GM18909 (cell line): ENCODE measurements around the gene ANO7.

ENCODE experiments used
- ATAC-seq: cut with Tn5 transposase; IDR thresholded peaks from one replicate; pipeline ENCODE4 v1.9.1; 2021; ENCODE audit warnings: mild to moderate bottlenecking; ENCODE audit not compliant: unreplicated experiment, poor library complexity

ANO7 gene

GRCh38 chr2:241238693-241239198, 50.3 kb downstream of the ANO7 start:
- no peak for ATAC-seq

GRCh38 chr2:241239552-241240202, 51.2 kb downstream of the ANO7 start:
- ATAC-seq = no peak

- ATAC-seq = no peak
Observed at GRCh38 chr2:241240320-241241004, 52.0 kb downstream of the ANO7 start.

GRCh38 chr2:241241669-241242068, 53.2 kb downstream of the ANO7 start:
- ATAC-seq = no peak

GRCh38 chr2:241242306-241242705, 53.8 kb downstream of the ANO7 start:
- ATAC-seq = no peak

GRCh38 chr2:241244368-241244767, 55.9 kb downstream of the ANO7 start:
- no peak for ATAC-seq

GRCh38 chr2:241248289-241248688, 59.8 kb downstream of the ANO7 start:
- no peak for ATAC-seq

GRCh38 chr2:241248897-241249296, 60.4 kb downstream of the ANO7 start:
- ATAC-seq = no peak

- ATAC-seq = no peak
Observed at GRCh38 chr2:241249654-241250053, 61.2 kb downstream of the ANO7 start.

- ATAC-seq = no peak
Observed at GRCh38 chr2:241252778-241253475, 64.5 kb downstream of the ANO7 start.

GRCh38 chr2:241254904-241255351, 66.5 kb downstream of the ANO7 start:
- ATAC-seq = no peak

- no peak for ATAC-seq
Observed at GRCh38 chr2:241255542-241256167, 67.2 kb downstream of the ANO7 start.

GRCh38 chr2:241256168-241256545, 67.7 kb downstream of the ANO7 start:
- ATAC-seq = no peak

- ATAC-seq = no peak
Observed at GRCh38 chr2:241257419-241258032, 69.0 kb downstream of the ANO7 start.

GRCh38 chr2:241258505-241259280, 70.2 kb downstream of the ANO7 start:
- no peak for ATAC-seq

GRCh38 chr2:241260911-241261310, 72.4 kb downstream of the ANO7 start:
- no peak for ATAC-seq

- ATAC-seq = no peak
Observed at GRCh38 chr2:241261628-241262027, 73.2 kb downstream of the ANO7 start.

GRCh38 chr2:241263061-241263460, 74.6 kb downstream of the ANO7 start:
- ATAC-seq = no peak

GRCh38 chr2:241265506-241265905, 77.0 kb downstream of the ANO7 start:
- ATAC-seq = no peak
